MM.1S (cell line): ENCODE measurements around the gene SCYGR2.

ENCODE experiments used
- EZH2 ChIP-seq: fragments of 300-600 bp; sonication (generic); optimal IDR thresholded peaks from 2 replicates; pipeline ENCODE3; 2017; ENCODE audit warnings: low read depth, mild to moderate bottlenecking, antibody characterized with exemption, low read length, mixed read lengths
- TF ChIP-seq, protein P1 (sequence below): fragments of 300-600 bp; sonication (generic); IDR thresholded peaks from 2 replicates; pipeline ENCODE4 v1.5.1; 2016; ENCODE audit warnings: antibody characterized with exemption, low read length, mixed read lengths

DNA sequence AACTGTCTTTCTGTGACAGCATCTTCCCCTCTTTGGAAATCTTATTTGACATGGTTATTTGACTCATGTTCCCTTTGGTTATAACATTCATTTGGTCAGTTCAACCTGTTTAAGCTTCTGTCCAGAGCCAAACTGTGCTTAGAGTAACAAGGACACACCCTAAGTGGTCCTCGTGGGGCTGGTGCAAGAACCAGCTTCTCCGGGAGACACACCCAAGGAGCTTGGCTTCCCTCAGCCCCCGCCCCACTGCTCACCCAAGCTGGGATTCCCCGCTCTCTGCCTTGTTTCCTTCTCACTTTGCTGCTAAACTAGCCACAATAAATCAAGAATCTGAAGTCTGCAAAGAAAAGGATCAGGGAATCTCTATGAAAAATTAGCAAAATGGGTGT lies 14.6 kb downstream of the SCYGR2 start:
- TF ChIP-seq, protein P1, sequence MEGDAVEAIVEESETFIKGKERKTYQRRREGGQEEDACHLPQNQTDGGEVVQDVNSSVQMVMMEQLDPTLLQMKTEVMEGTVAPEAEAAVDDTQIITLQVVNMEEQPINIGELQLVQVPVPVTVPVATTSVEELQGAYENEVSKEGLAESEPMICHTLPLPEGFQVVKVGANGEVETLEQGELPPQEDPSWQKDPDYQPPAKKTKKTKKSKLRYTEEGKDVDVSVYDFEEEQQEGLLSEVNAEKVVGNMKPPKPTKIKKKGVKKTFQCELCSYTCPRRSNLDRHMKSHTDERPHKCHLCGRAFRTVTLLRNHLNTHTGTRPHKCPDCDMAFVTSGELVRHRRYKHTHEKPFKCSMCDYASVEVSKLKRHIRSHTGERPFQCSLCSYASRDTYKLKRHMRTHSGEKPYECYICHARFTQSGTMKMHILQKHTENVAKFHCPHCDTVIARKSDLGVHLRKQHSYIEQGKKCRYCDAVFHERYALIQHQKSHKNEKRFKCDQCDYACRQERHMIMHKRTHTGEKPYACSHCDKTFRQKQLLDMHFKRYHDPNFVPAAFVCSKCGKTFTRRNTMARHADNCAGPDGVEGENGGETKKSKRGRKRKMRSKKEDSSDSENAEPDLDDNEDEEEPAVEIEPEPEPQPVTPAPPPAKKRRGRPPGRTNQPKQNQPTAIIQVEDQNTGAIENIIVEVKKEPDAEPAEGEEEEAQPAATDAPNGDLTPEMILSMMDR, result no peak
- no peak for TF ChIP-seq EZH2
